ENCODE data around the gene ERLIN1.

- TF ChIP-seq JUND (IDR thresholded peaks at IDR 0.05) (no peak), YY1 (IDR thresholded peaks at IDR 0.05) (no peak), CTCF (IDR thresholded peaks at IDR 0.05; ENCODE audit: low read depth, low read length, missing input control) (no peak), RAD21 (IDR thresholded peaks at IDR 0.05) (no peak)
These were observed 81.5 kb downstream of the ERLIN1 start for GRCh38 chr10:100104300-100104699.
